K562 (cell line): ENCODE measurements around the gene RNF17. TPM values are rescaled to one million over a fixed set of nuclear protein-coding genes. Genes with fewer than 3 reads are reported as not detected.

Experiments used
- ATAC-seq: fragments of 200-7000 bp; cut with Tn5 transposase; 3 replicates; pipeline ENCODE4 v1.9.1; 2020; ENCODE audit warnings: moderate library complexity
- BruUV-seq: library from RNA; stranded (reverse); fragments of 400-500 nt; replicated peaks from 2 replicates; lab custom pipeline; 2021; lab: Mats Ljungman, UMichigan
- CTCF ChIA-PET: fragments of 300-600 bp; formaldehyde crosslinking; extraction: SDS; loops from one replicate; lab custom pipeline; 2021; ENCODE audit warnings: low intra/inter-chr PET ratio; lab: Yijun Ruan, JAX
- POLR2A ChIA-PET: fragments of 300-600, 350-650 bp; sonication (Branson Sonifier 250); formaldehyde crosslinking; extraction: SDS; loops from one replicate; lab custom pipeline; 2021; ENCODE audit warnings: antibody characterized with exemption, inconsistent platforms; lab: Yijun Ruan, JAX
- DNase-seq, 4 experiments: peaks; one replicate each; pipeline versions ENCODE4 v3.0.0 to v3.0.0-alpha.2; 2011 to 2018; ENCODE audit warnings: low spot score in 3 of 4, mixed read lengths in 3 of 4; ENCODE audit errors: extremely low read depth in 1 of 4
- FAIRE-seq: peaks from 2 replicates; lab custom pipeline; 2011; peaks lifted over from hg19 to GRCh38; lab: Jason Lieb, UNC
- H2AFZ ChIP-seq: 2 replicates; pipeline ENCODE4 v1.6.0; 2011; ENCODE audit warnings: low read depth, low read length, control low read depth, inconsistent platforms
- H3K27ac ChIP-seq: fragments of 200-600 bp; 3 replicates; pipeline ENCODE4 v1.8.0; 2011; ENCODE audit warnings: low read depth, mild to moderate bottlenecking, control low read depth, inconsistent platforms, low read length, moderate library complexity, mixed read lengths; ENCODE audit errors: extremely low read depth
- H3K27me3 ChIP-seq, 2 experiments: fragments of 300-600 bp in 1 of 2; 2 replicates in 1 of 2; 3 replicates in 1 of 2; pipeline versions ENCODE4 v1.6.0 to v1.8.0; 2011; ENCODE audit warnings: inconsistent platforms in 2 of 2, low read length in 2 of 2, mild to moderate bottlenecking in 1 of 2, mixed read lengths in 1 of 2, moderate library complexity in 1 of 2; ENCODE audit not compliant: control insufficient read depth in 2 of 2, insufficient read depth in 2 of 2
- H3K36me3 ChIP-seq: fragments of 300-600 bp; 3 replicates; pipeline ENCODE4 v1.8.0; 2011; ENCODE audit warnings: mild to moderate bottlenecking, low read length, inconsistent platforms; ENCODE audit not compliant: control insufficient read depth, insufficient read depth
- H3K4me1 ChIP-seq, 2 experiments: fragments of 200-600 bp in 1 of 2; replicated peaks in 1 of 2; 2 replicates in 1 of 2; 3 replicates in 1 of 2; pipeline versions ENCODE4 v1.5.1 to v1.8.0; 2011; ENCODE audit warnings: inconsistent platforms in 2 of 2, low read length in 2 of 2, mild to moderate bottlenecking in 1 of 2, mixed read lengths in 1 of 2, moderate library complexity in 1 of 2; ENCODE audit not compliant: control insufficient read depth in 2 of 2, insufficient read depth in 2 of 2
- H3K4me2 ChIP-seq: 2 replicates; pipeline ENCODE4 v1.6.1; 2011; ENCODE audit warnings: low read length, control low read depth, inconsistent platforms, mixed read lengths; ENCODE audit not compliant: insufficient read depth
- H3K4me3 ChIP-seq: fragments of 200-600 bp; sonication (generic), shearing (Covaris generic); 2 replicates; pipeline ENCODE4 v1.5.1; 2016; ENCODE audit warnings: control low read depth, inconsistent platforms
- H3K79me2 ChIP-seq: fragments of 200-600 bp; 3 replicates; pipeline ENCODE4 v1.8.0; 2011; ENCODE audit warnings: low read length, inconsistent platforms; ENCODE audit not compliant: control insufficient read depth, insufficient read depth
- H3K9ac ChIP-seq, 2 experiments: 2 replicates each; pipeline versions ENCODE4 v1.6.0 to v1.6.1; 2011; ENCODE audit warnings: low read depth in 2 of 2, low read length in 2 of 2, control low read depth in 1 of 2, inconsistent platforms in 1 of 2, mild to moderate bottlenecking in 1 of 2, mixed read lengths in 1 of 2; ENCODE audit not compliant: insufficient read depth in 1 of 2
- H3K9me1 ChIP-seq: one replicate; pipeline ENCODE4 v1.6.0; 2011; ENCODE audit warnings: inconsistent platforms, mild to moderate bottlenecking, low read length, moderate library complexity; ENCODE audit not compliant: control insufficient read depth, insufficient read depth
- H3K9me3 ChIP-seq: replicated peaks from 2 replicates; pipeline ENCODE4 v1.5.1; 2011; ENCODE audit warnings: low read depth, low read length, inconsistent platforms; ENCODE audit not compliant: control insufficient read depth, insufficient read depth
- H4K20me1 ChIP-seq: replicated peaks from 2 replicates; pipeline ENCODE4 v1.6.1; 2011; ENCODE audit warnings: low read length, inconsistent platforms, mixed read lengths; ENCODE audit not compliant: control insufficient read depth, insufficient read depth
- DPF2 ChIP-seq: fragments of 450-650 bp; IDR thresholded peaks from 2 replicates; pipeline ENCODE4 v1.6.1; 2016
- ZNF609 ChIP-seq: sonication (generic); formaldehyde crosslinking; IDR thresholded peaks from 2 replicates; pipeline ENCODE4 v1.8.1; 2023; ENCODE audit warnings: missing genetic modification reagents, mild to moderate bottlenecking, borderline replicate concordance
- WGBS: fragments of 100-300 bp; shearing (Covaris generic); methylation state at CpG from one replicate; pipeline ENCODE4 v1.1.6; 2016; ENCODE audit warnings: low coverage, mixed read lengths; ENCODE audit not compliant: insufficient coverage; ENCODE audit errors: missing lambda C conversion rate; 5-methylcytosine and 5-hydroxymethylcytosine counted together
- in situ Hi-C: fragments of 300-500 bp; cut with MboI; formaldehyde crosslinking; loops from 4 replicates; pipeline ENCODE4 v1.15.0; 2018; ENCODE audit warnings: inconsistent platforms, mixed read lengths
- intact Hi-C: fragments of 100-400 bp; cut with micrococcal nuclease; formaldehyde crosslinking; loops from 2 replicates; pipeline ENCODE4 v1.14.2; 2022
- polyA plus RNA-seq, 8 experiments: library from polyadenylated mRNA; depleted of rRNA in 4 of 8; stranded (reverse) in 5 of 8; unstranded in 3 of 8; fragments of >200 nt; fragmentation: Nextera tagmentation in 2 of 8; fragmentation: Illumina TruSeq in 1 of 8; extraction: Ambion mirVana in 2 of 8; extraction: Trizol in 1 of 8; gene quantifications; 2 replicates each; pipeline versions ENCODE4 v1.2.1 to v1.2.3, GENCODE V29; 2011 to 2014; ENCODE audit warnings: inconsistent platforms in 1 of 8, missing spikeins in 1 of 8
- total RNA-seq, 7 experiments: library from RNA; depleted of rRNA in 6 of 7; stranded (reverse); fragments of >200 nt in 6 of 7; fragmentation: Illumina TruSeq in 2 of 7; extraction: Trizol in 2 of 7; gene quantifications; 2 replicates each; pipeline versions ENCODE4 v1.2.1 to v1.2.3, GENCODE V29; 2011 to 2021; ENCODE audit warnings: low replicate concordance in 1 of 7
- TF ChIP-seq, protein P1 (sequence below): fragments of 250-450 bp; sonication (Bioruptor Pico); IDR thresholded peaks from 2 replicates; pipeline ENCODE4 v1.4.0; 2020; ENCODE audit warnings: borderline replicate concordance
- TF ChIP-seq, protein P2 (sequence below): fragments of 450-650 bp; IDR thresholded peaks from 2 replicates; pipeline ENCODE4 v1.6.1; 2018; ENCODE audit not compliant: partially characterized antibody

Gene RNF17
- total and polyA plus RNA-seq, 9 of the 15 experiments (the other 6 are each of a cell fraction or from before 2014, with no cell fraction given), result 0.11 to 0.90 (median 0.58) TPM

GRCh38 chr13:24746618-24747247 lies 17.2 kb upstream of the RNF17 start:
- intact Hi-C loops (no loop called here), in situ Hi-C loops (loop anchor here (25.0 kb wide), 1 partner anchor 241 kb away; no protein-coding TSS in a partner anchor)
- Histone ChIP-seq H3K27ac (no peak overlapping the region), H3K4me3 (no peak overlapping the region), H3K4me2 (no peak overlapping the region), H3K9me1 (no peaks in the 10 kb centered on the region), H3K4me1 (peaks cover 0 to 21% of the 10 kb centered on the region in 2 experiments; a peak in 2 of 5 replicates), H4K20me1 (no peaks in the 10 kb centered on the region), H2AFZ (no peak overlapping the region), H3K27me3 (peaks cover 2 to 14% of the 10 kb centered on the region in 2 experiments; a peak in 2 of 5 replicates), H3K79me2 (no peaks in the 10 kb centered on the region), H3K9me3 (no peaks in the 10 kb centered on the region), H3K9ac (no peak overlapping the region), H3K36me3 (no peaks in the 10 kb centered on the region)
- ATAC-seq, result 0 out of 3 replicates have a peak, but pooled peaks have one; percentile 44
- POLR2A ChIA-PET, result no interaction called here
- CTCF ChIA-PET, result no interaction called here
- WGBS, result 20% methylated on average over 27 of the region's 56 CpGs
- no TSS peak for BruUV-seq
- no peak for DNase-seq
- no peak for FAIRE-seq
- TF ChIP-seq, protein P1, sequence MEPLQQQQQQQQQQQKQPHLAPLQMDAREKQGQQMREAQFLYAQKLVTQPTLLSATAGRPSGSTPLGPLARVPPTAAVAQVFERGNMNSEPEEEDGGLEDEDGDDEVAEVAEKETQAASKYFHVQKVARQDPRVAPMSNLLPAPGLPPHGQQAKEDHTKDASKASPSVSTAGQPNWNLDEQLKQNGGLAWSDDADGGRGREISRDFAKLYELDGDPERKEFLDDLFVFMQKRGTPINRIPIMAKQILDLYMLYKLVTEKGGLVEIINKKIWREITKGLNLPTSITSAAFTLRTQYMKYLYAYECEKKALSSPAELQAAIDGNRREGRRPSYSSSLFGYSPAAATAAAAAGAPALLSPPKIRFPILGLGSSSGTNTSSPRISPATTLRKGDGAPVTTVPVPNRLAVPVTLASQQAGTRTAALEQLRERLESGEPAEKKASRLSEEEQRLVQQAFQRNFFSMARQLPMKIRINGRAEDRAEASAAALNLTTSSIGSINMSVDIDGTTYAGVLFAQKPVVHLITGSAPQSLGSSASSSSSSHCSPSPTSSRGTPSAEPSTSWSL (CRISPR knock-in tag), result no peak
- no peak for TF ChIP-seq DPF2
- TF ChIP-seq ZNF609, result no peak
- TF ChIP-seq, protein P2, sequence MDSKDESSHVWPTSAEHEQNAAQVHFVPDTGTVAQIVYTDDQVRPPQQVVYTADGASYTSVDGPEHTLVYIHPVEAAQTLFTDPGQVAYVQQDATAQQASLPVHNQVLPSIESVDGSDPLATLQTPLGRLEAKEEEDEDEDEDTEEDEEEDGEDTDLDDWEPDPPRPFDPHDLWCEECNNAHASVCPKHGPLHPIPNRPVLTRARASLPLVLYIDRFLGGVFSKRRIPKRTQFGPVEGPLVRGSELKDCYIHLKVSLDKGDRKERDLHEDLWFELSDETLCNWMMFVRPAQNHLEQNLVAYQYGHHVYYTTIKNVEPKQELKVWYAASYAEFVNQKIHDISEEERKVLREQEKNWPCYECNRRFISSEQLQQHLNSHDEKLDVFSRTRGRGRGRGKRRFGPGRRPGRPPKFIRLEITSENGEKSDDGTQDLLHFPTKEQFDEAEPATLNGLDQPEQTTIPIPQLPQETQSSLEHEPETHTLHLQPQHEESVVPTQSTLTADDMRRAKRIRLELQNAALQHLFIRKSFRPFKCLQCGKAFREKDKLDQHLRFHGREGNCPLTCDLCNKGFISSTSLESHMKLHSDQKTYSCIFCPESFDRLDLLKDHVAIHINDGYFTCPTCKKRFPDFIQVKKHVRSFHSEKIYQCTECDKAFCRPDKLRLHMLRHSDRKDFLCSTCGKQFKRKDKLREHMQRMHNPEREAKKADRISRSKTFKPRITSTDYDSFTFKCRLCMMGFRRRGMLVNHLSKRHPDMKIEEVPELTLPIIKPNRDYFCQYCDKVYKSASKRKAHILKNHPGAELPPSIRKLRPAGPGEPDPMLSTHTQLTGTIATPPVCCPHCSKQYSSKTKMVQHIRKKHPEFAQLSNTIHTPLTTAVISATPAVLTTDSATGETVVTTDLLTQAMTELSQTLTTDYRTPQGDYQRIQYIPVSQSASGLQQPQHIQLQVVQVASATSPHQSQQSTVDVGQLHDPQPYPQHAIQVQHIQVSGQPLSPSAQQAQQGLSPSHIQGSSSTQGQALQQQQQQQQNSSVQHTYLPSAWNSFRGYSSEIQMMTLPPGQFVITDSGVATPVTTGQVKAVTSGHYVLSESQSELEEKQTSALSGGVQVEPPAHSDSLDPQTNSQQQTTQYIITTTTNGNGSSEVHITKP, result no peak
